AG04450 (cell line): ENCODE measurements around the gene ANKRD28. TPM values are rescaled to one million over a fixed set of nuclear protein-coding genes. Genes with fewer than 3 reads are reported as not detected.
A peak's percentile ranks its signal among the peaks of the same experiment; 100 is the strongest.

ENCODE experiments used
- CTCF ChIA-PET: fragments of 300-600, 350-600 bp; formaldehyde crosslinking; extraction: SDS; loops from one replicate; lab custom pipeline; 2022; ENCODE audit warnings: antibody characterized with exemption, inconsistent platforms; lab: Charles Lee
- POLR2A ChIA-PET: fragments of 350-600 bp; formaldehyde crosslinking; extraction: SDS; loops from one replicate; lab custom pipeline; 2021; ENCODE audit warnings: antibody characterized with exemption, inconsistent platforms; lab: Yijun Ruan, JAX
- DNase-seq: peaks from one replicate; pipeline ENCODE4 v3.0.0-alpha.2; 2011; ENCODE audit warnings: low read depth, low spot score
- H3K27ac ChIP-seq: one replicate; pipeline ENCODE4 v1.5.1; 2012; ENCODE audit warnings: low read depth, low read length, control low read depth
- H3K27me3 ChIP-seq: one replicate; pipeline ENCODE4 v1.6.0; 2012; ENCODE audit warnings: low read length; ENCODE audit not compliant: control insufficient read depth, insufficient read depth
- H3K4me3 ChIP-seq: 2 replicates; pipeline ENCODE4 v1.5.1; 2011; ENCODE audit warnings: mild to moderate bottlenecking, low read depth, low read length, control low read depth
- H3K9me3 ChIP-seq: 2 replicates; pipeline ENCODE4 v1.5.1; 2012; ENCODE audit warnings: low read length; ENCODE audit not compliant: control insufficient read depth, insufficient read depth
- polyA plus RNA-seq: library from polyadenylated mRNA; depleted of rRNA; stranded (reverse); fragments of >200 nt; gene quantifications from 2 replicates; pipeline ENCODE4 v1.2.3, GENCODE V29; 2011
- TF ChIP-seq, protein P1 (sequence below): IDR thresholded peaks from 2 replicates; pipeline ENCODE4 v1.5.1; 2011; ENCODE audit warnings: low read depth, low read length, control low read depth, inconsistent platforms

The ANKRD28 gene
- polyA plus RNA-seq, 1 experiment = 134 TPM

DNA sequence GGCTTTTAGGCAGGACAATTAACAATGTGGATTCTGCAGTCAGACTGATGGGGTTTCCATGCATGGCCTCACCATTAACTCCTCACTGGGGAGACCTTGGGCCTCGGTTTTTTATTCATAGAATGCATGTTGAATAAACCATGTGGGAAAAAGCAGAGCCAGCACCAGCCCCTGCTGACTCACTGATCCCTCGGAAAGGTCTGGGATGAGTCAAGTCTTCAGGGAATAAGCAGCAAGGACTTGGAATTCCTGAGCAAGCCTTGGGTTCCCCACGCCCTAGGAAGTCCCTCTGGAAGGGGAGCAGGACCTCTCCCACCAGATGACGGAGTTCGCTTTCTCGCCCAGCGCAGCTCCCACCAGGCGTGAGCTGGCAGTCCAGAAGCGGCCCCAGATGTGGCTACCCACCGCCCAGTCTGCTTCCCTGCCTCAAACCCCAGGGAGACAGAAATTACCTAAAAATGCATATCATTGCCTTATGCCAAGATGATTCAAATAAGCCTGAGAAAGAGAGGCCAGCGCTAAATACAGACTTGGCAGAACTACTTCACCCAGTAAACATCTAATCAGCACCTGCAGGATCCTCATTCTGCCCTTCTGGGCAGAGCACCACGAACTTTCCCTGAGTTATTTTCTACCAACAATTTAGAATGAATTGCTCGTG lies 150.8 kb downstream of the ANKRD28 start:
- H3K27me3 ChIP-seq = no peaks in the 10 kb centered on the region
- peak; percentile 96 for DNase-seq
- no peaks in the 10 kb centered on the region for H3K9me3 ChIP-seq
- ChIA-PET CTCF (interaction anchor here (1.6 kb wide), 1 partner anchor 13 kb away, joined by 4 read pairs; no protein-coding TSS in a partner anchor), POLR2A (interaction anchor here (3.9 kb wide), 1 partner anchor 11 kb away, joined by 20 read pairs; no protein-coding TSS in a partner anchor)
- TF ChIP-seq, protein P1, sequence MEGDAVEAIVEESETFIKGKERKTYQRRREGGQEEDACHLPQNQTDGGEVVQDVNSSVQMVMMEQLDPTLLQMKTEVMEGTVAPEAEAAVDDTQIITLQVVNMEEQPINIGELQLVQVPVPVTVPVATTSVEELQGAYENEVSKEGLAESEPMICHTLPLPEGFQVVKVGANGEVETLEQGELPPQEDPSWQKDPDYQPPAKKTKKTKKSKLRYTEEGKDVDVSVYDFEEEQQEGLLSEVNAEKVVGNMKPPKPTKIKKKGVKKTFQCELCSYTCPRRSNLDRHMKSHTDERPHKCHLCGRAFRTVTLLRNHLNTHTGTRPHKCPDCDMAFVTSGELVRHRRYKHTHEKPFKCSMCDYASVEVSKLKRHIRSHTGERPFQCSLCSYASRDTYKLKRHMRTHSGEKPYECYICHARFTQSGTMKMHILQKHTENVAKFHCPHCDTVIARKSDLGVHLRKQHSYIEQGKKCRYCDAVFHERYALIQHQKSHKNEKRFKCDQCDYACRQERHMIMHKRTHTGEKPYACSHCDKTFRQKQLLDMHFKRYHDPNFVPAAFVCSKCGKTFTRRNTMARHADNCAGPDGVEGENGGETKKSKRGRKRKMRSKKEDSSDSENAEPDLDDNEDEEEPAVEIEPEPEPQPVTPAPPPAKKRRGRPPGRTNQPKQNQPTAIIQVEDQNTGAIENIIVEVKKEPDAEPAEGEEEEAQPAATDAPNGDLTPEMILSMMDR = no peak
- H3K27ac ChIP-seq = peak overlapping the region; percentile 97
- H3K4me3 ChIP-seq = peak overlapping the region; percentile 11

DNA sequence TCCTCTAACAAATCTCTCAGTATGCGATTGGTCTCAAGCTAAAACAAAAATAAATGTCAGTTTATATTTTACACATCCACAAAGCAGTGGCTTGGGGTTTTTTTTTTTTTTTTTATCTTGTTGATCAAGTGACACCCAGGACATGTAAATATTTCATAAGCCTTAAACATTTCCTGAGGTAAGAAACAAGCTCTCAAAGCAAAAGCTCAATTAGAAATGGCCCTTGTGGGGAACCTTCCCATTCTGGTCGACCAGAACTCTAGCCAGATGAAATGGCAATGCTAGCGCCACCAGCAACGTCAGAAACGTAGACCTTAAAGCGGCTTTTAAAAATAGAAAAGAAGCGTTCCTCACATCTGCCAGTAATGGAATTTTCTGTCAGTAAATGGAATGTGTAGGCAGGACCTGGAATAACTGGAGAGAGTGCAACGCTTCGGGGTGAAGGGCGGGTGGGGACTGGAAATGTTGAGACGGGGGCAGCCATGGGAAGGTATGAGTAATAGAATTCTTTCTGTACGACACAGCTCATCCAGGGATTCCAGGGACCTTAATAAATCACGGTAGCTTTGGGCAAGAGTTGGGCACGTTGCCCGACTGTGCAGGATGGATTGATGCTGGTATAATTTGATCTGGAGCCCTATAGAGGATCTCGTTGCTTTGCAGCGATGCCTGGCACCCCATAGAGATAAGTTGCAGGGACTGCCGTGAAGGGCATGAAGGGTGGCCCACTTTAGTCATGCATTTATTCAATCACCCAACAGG lies 151.9 kb downstream of the ANKRD28 start:
- peak overlapping the region; percentile 97 for H3K27ac ChIP-seq
- H3K27me3 ChIP-seq = no peaks in the 10 kb centered on the region
- CTCF ChIA-PET = interaction anchor here (0.6 to 1.6 kb wide), 5 partner anchors 10 to 169 kb away, joined by 3 to 8 read pairs (median 4); no protein-coding TSS in a partner anchor
- H3K4me3 ChIP-seq = no peak overlapping the region
- no peak for DNase-seq
- TF ChIP-seq, protein P1 = no peak
- POLR2A ChIA-PET = interaction anchor here (0.6 to 3.9 kb wide), 4 partner anchors 10 to 467 kb away, joined by 3 to 20 read pairs (median 6); no protein-coding TSS in a partner anchor
- no peaks in the 10 kb centered on the region for H3K9me3 ChIP-seq

DNA sequence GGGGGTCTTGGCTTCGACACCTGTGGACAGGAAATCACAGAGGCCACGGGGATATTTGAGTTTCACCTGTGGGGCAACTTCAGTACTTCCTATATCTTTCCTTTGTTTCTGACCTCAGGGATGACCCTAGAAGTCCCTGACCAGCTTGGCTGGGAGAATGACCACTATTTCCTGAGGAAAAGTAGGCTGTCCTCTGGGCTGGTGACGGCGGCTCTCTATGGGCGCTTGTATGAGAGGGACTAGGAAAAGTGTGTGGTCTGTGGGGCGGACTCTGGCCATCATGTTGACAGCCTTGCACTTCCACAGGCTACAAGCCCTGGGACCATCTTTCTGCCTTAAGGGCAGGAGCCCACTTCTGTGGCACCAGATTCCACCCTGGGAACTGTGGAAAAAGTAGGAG lies 152.5 kb downstream of the ANKRD28 start:
- Histone ChIP-seq H3K4me3 (no peak overlapping the region), H3K27me3 (no peaks in the 10 kb centered on the region), H3K9me3 (no peaks in the 10 kb centered on the region), H3K27ac (peak overlapping the region; percentile 97)
- TF ChIP-seq, protein P1 = no peak
- CTCF ChIA-PET = interaction anchor here (0.7 to 1.6 kb wide), 4 partner anchors 10 to 170 kb away, joined by 3 to 4 read pairs (median 4); no protein-coding TSS in a partner anchor
- DNase-seq = no peak
- POLR2A ChIA-PET = interaction anchor here (0.7 to 3.9 kb wide), 2 partner anchors 10 to 184 kb away, joined by 9 to 20 read pairs; no protein-coding TSS in a partner anchor

DNA sequence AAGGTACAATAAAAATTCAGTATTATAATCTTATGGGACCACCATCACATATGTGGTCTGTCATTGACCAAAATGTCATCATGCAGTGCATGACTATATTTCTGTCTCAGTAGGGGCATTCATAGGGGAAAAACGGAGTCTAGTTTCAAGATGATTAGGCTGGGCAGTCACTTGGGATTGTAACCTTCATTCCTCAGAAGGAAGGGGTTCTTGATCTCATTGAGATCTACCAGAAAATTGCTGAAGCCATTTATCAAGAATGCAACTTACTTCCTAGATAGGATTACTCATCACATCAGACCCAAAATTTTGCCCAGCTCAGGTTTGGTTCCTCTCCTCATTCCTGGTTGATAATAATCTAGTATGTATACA lies 158.9 kb downstream of the ANKRD28 start:
- Histone ChIP-seq H3K4me3 (no peak overlapping the region), H3K9me3 (no peaks in the 10 kb centered on the region), H3K27me3 (no peaks in the 10 kb centered on the region), H3K27ac (no peak overlapping the region)
- ChIA-PET POLR2A (no interaction called here), CTCF (no interaction called here)
- DNase-seq = no peak
- TF ChIP-seq, protein P1 = no peak
